ENCODE data around the gene BCAS3.

The BCAS3 gene

DNA sequence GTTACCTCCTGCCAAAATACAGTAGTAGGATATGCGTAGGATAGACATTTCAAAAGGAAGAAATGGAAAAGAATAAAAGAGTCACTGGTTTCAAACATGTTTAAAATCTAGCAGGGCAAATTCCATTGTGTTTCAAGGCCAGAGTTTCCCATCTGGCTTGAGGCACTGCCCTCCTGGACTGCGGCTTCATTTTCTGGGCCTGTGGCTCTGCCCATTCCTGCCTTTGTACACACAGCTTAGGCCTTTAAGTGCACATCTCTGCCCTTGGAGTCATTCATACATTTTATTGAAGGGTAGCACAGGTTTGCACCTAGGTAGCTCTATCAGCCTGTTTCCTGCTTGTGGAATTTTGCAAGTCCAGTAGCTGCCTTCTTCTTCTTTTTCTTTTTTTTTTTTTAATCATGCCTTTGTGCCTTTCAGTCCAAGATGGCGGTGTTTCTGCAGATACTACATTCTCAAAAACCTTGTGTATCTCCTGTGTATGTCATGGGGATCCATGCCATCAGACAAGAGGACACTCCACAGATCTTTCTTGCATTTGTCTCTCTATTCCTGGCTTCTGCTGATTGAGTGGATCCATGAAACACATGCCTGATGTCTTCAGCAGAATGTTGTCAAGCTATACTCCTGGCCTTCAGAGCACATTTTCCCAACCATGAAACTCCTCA lies 282.9 kb downstream of the BCAS3 start:
- no peaks in the 10 kb centered on the region for H3F3A ChIP-seq (ENCODE audit: control insufficient read depth, insufficient read depth)
- no peaks in the 10 kb centered on the region for H4K20me1 ChIP-seq (ENCODE audit: control insufficient read depth, insufficient read depth, low read depth, low read length)
- no peaks in the 10 kb centered on the region for H3K27me3 ChIP-seq (ENCODE audit: control insufficient read depth, low read length)
- H3K4me3 ChIP-seq (ENCODE audit: low read length), result no peak overlapping the region
- no peaks in the 10 kb centered on the region for H3K9me3 ChIP-seq (ENCODE audit: control insufficient read depth, insufficient read depth, low read length)
- H3K4me1 ChIP-seq (ENCODE audit: control insufficient read depth, low read length), result no peaks in the 10 kb centered on the region
- no peaks in the 10 kb centered on the region for H3K9me2 ChIP-seq (replicated peaks; ENCODE audit: control insufficient read depth, low read length)
- TF ChIP-seq, protein P1, sequence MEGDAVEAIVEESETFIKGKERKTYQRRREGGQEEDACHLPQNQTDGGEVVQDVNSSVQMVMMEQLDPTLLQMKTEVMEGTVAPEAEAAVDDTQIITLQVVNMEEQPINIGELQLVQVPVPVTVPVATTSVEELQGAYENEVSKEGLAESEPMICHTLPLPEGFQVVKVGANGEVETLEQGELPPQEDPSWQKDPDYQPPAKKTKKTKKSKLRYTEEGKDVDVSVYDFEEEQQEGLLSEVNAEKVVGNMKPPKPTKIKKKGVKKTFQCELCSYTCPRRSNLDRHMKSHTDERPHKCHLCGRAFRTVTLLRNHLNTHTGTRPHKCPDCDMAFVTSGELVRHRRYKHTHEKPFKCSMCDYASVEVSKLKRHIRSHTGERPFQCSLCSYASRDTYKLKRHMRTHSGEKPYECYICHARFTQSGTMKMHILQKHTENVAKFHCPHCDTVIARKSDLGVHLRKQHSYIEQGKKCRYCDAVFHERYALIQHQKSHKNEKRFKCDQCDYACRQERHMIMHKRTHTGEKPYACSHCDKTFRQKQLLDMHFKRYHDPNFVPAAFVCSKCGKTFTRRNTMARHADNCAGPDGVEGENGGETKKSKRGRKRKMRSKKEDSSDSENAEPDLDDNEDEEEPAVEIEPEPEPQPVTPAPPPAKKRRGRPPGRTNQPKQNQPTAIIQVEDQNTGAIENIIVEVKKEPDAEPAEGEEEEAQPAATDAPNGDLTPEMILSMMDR (IDR thresholded peaks at IDR 0.05; ENCODE audit: low read depth, low read length, poor library complexity, severe bottlenecking), result no peak
- no peak for TF ChIP-seq EZH2phosphoT487 (IDR thresholded peaks at IDR 0.05; ENCODE audit: borderline replicate concordance, low read length)
- H3K4me2 ChIP-seq (ENCODE audit: low read length), result no peak overlapping the region
- no peak overlapping the region for H3K27ac ChIP-seq (ENCODE audit: low read depth, low read length)
- no peaks in the 10 kb centered on the region for H3K36me3 ChIP-seq (ENCODE audit: control insufficient read depth, low read length)
- no peaks in the 10 kb centered on the region for H3K79me2 ChIP-seq (ENCODE audit: control insufficient read depth, low read length)

DNA sequence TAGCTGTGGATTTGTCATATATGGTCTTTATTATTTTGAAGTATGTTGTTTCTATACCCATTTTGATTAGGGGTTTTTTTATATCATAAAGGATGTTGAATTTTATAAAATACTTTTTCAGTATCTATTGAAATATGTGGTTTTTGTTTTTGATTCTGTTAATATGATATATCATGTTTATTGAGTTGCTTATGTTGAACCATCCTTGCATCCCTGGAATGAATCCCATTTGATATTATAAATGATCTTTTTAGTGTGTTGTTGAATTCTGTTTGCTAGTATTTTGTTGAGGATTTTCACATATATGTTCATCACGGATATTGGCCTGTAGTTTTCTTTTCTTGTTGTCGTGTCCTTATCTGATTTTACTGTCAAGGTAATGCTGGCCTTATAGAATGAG lies 286.5 kb downstream of the BCAS3 start:
- H3K9me2 ChIP-seq (replicated peaks; ENCODE audit: control insufficient read depth, low read length), result no peaks in the 10 kb centered on the region
- H3K27ac ChIP-seq (ENCODE audit: low read depth, low read length), result no peak overlapping the region
- no peaks in the 10 kb centered on the region for H4K20me1 ChIP-seq (ENCODE audit: control insufficient read depth, insufficient read depth, low read depth, low read length)
- H3K9me3 ChIP-seq (ENCODE audit: control insufficient read depth, insufficient read depth, low read length), result no peaks in the 10 kb centered on the region
- H3K79me2 ChIP-seq (ENCODE audit: control insufficient read depth, low read length), result no peaks in the 10 kb centered on the region
- H3F3A ChIP-seq (ENCODE audit: control insufficient read depth, insufficient read depth), result no peaks in the 10 kb centered on the region
- H3K4me2 ChIP-seq (ENCODE audit: low read length), result no peak overlapping the region
- no peaks in the 10 kb centered on the region for H3K36me3 ChIP-seq (ENCODE audit: control insufficient read depth, low read length)
- TF ChIP-seq, protein P1 (IDR thresholded peaks at IDR 0.05; ENCODE audit: low read depth, low read length, poor library complexity, severe bottlenecking), result no peak
- no peak for TF ChIP-seq EZH2phosphoT487 (IDR thresholded peaks at IDR 0.05; ENCODE audit: borderline replicate concordance, low read length)
- no peaks in the 10 kb centered on the region for H3K27me3 ChIP-seq (ENCODE audit: control insufficient read depth, low read length)
- no peaks in the 10 kb centered on the region for H3K4me1 ChIP-seq (ENCODE audit: control insufficient read depth, low read length)
- H3K4me3 ChIP-seq (ENCODE audit: low read length), result no peak overlapping the region

DNA sequence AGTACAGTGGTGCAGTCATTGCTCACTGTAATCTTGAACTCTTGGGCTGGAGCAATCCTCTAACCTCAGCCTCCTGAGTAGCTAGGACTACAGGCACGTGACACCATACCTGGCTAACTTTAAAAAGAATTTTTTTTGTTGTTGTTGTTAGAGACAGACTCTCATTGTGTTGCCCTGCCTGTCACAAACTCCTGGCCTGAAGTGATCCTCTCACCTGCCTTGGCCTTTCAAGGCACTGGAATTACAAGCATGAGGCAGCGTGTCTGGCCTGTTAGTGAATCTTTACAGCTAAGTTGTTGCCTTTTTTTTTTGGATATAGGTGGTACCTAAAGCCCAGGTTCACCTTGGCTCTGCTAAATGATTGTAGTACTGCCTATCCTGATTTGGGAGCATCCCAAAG lies 290.6 kb downstream of the BCAS3 start:
- H3K79me2 ChIP-seq (ENCODE audit: control insufficient read depth, low read length), result no peaks in the 10 kb centered on the region
- H3K27me3 ChIP-seq (ENCODE audit: control insufficient read depth, low read length), result peaks cover 4% of the 10 kb centered on the region
- H3K9me2 ChIP-seq (replicated peaks; ENCODE audit: control insufficient read depth, low read length), result no peaks in the 10 kb centered on the region
- no peaks in the 10 kb centered on the region for H3F3A ChIP-seq (ENCODE audit: control insufficient read depth, insufficient read depth)
- no peaks in the 10 kb centered on the region for H3K9me3 ChIP-seq (ENCODE audit: control insufficient read depth, insufficient read depth, low read length)
- H3K36me3 ChIP-seq (ENCODE audit: control insufficient read depth, low read length), result no peaks in the 10 kb centered on the region
- H3K4me1 ChIP-seq (ENCODE audit: control insufficient read depth, low read length), result no peaks in the 10 kb centered on the region
- no peak overlapping the region for H3K27ac ChIP-seq (ENCODE audit: low read depth, low read length)
- no peaks in the 10 kb centered on the region for H4K20me1 ChIP-seq (ENCODE audit: control insufficient read depth, insufficient read depth, low read depth, low read length)
- no peak overlapping the region for H3K4me2 ChIP-seq (ENCODE audit: low read length)
- TF ChIP-seq EZH2phosphoT487 (IDR thresholded peaks at IDR 0.05; ENCODE audit: borderline replicate concordance, low read length), result no peak
- TF ChIP-seq, protein P1 (IDR thresholded peaks at IDR 0.05; ENCODE audit: low read depth, low read length, poor library complexity, severe bottlenecking), result no peak
- no peak overlapping the region for H3K4me3 ChIP-seq (ENCODE audit: low read length)

Measured in DOHH2 (cell line).